Activated T-cell treated with anti-CD3 and anti-CD28 coated beads for 24 hours (primary cell): ENCODE results near the gene STOML3.

Experiments used
- DNase-seq: peaks from one replicate; pipeline ENCODE4 v3.0.0-alpha.2; 2020; ENCODE audit warnings: low read depth

Gene STOML3

DNA sequence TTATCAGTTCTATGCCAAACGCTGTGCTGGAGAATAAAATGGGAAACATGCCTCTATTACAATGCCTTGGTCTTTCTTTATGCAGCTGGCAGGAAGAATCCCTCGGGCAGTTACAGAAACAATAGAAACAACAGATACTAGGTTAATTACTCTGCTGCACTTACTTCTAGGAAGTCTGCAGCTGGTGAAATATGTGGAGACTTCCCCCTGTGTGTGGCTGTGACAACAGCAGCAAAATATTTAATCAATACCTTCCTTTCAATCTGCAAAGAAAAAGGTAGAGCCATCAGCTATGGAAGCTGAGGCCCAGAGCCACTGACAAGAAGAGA, 9.9 kb downstream of the STOML3 start:
- DNase-seq = no peak

DNA sequence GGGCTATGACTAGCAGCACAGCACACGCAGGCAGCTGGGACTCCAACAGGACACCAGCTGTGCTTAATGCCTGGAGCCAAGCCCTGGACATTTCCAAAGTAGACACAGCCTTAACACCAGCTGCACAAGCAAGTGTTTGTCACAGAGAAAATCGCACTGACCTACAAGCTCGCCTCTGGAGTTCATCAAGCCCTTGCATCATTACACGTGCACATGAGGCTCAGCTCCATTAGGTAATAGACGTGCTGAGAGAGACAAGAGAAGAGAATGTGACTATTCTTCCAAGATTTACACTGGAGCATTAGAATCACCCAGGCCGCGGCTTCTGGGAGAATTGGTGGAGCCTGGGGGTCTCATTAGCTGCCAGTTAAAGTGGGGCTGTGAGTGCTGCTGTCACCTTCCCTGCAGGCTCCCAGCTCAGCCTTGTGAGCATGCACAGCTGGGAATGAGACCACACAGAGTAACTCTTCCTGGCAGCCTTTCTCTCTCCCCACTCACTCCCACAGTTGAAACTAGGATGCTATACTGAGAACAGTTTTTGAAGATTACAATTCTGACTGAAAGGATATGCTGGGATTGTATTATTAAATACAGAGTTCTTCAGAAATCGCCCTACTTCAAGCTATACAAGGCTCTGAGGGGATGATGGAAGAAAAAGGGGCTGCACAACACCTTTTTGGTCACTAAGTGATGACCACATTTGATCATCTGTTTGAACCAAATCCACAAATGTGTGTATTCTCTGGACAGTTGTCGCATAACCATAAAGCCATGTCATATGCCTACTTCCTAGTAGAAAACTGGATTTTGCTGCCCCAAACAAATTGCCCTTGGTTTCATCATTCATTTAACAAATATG, 10.5 kb downstream of the STOML3 start:
- DNase-seq = no peak

DNA sequence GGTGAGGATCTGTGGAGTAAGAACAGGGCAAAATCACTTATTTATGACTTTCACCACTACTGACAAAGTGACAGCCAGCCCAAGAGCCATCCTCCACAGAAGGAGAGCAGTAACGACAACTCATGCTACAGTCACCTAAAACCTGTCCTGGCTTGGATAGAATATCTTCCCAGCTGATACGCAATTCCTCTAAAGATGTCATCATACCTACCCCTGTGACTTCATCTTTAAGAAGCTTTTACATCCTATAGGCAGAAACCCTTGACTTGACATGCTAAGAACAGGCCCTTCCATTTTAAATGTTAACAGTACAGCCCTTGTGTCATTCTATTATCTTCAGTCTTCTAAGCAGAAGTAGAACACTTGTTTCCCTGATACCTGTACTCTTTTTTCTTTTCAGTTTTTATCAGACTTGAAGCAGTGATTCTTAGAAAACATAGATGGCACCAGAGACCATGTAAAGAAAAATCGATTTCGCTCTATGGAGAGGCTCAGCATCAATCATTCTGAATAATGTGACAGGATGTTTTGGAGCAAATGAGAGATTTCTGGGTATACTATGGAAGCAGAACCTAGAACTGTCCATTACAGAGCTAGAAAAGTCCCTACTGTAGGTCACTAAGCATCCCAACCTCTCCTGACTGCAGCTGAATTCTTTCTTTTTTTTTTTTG, 20.1 kb downstream of the STOML3 start:
- DNase-seq = no peak

DNA sequence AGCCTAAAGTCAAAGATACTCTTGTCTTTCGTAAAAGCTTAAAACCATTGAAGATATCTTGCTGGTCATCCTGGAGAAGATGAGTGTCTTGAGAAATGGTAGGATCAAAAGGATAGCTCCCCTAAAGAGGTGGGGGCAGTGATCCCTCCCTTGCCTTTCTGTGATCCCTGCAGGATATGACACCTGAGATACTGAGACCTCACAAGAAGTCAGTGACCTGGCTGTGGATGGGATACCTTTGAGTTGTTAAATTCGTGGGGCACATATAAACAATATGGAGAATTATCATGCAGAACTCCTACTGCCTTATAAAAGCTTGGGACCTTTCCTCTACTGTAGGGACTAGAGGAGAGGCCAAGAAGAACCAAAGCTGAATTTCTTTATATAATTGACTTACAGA, 21.4 kb downstream of the STOML3 start:
- no peak for DNase-seq

DNA sequence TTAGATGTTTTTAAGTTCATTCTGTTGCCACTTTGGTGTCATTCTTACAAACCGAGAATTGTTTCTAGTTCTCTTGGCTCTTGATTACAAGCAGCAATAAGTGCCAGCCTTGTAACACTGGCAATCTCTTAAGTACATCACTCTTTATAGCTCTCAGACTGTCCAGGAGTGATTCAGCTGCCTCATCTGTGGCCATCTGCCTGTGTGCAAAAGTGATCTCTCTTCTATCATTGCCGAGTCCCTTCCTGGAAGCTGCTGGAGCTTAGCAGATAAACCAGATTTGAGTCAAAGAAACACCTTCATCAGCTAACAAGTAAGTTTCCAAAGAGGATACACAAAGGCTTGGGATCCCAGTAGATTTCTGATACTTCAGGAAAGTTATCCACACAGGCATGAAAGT, 23.2 kb downstream of the STOML3 start:
- DNase-seq = no peak

DNA sequence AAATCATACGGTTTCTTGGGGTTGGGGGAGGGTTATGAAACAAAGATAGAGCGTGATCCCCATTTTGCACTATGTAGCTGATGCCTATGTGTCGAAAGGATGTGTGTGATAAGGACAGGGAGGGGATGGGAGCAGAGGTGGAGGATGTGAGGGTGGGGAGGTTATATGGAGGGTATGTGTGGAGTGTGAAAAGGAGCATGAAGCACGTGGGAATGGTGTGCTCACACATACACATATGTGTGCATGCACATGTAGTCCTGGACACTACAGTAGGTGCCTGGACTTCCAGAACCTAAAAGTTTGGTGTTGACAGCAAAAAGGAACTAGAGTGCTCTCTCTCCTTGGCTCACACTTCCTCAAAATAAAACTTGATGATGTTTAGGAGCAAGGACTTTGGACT, 25.4 kb downstream of the STOML3 start:
- no peak for DNase-seq

DNA sequence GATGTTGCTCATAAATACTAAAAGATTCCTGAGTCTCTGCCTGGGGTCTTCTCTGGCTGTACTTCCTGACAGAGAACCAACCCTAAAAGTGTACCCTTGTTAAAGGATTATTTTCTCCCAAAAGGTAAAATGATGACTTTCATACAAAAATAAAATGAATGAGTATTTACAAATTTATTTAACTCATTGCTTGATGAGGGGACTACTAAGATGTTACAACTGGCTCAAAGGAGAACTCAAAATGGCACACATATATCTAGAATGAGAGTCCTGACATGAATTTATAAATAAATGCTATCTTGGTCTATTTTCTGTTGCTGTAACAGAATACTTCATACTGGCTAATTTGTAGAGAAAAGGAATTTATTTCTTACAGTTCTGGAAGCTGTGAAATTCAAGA, 30.5 kb downstream of the STOML3 start:
- DNase-seq = no peak

DNA sequence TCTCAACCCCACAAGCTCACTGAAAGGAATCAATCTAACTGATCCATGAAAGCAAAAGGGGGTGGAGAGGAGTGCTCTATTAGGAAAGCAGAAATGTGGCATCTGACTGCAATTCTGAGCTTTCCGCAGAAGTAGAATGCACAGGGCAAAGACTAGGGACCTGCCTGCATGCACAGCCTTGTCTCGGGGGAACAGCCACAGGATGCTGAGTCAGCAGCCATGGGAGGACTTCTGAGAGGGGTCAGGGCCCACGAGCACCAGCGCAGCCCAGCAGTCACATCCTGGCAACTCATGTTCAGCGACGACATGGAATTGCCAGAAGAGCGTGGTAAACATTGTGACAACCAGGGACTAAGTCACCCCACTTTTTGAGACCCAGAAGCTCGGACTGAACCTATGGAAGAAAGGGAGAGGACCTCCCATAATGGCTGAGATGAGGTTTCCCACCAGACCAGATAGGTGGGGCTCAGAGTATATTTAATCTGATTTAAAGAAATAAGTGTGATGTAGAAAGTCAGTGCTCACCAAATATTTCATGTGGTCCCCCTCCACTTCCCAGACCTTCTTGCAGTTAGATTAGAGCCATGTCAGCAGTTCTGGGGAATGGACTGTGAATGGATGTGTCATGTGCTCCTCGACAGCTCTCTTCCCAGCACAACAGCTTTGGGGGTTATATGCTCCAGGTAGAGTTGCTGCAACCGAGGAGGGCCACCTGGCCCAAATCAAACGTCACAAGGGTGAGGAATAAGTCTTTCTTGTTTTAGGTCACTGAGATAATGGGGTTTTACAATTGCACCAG, 32.6 kb downstream of the STOML3 start:
- DNase-seq = no peak

DNA sequence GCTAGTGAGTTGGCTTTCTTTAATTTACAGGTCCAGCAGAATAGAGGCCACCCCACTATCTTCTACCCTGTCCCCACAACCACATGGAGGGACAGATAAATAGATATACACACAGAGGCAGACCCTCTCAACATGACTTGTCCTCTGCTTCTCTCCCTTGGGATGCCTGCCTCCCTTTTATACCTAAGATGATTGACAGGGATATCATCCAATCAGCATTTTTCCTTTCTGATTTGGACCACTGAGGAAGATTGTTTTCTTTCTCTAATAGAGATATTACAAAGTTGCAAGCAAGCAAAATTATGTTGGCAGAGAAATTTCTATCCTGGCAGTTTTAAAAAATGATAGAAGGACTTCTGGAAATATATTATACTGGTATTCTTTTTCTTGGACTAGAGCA, 35.8 kb downstream of the STOML3 start:
- no peak for DNase-seq

DNA sequence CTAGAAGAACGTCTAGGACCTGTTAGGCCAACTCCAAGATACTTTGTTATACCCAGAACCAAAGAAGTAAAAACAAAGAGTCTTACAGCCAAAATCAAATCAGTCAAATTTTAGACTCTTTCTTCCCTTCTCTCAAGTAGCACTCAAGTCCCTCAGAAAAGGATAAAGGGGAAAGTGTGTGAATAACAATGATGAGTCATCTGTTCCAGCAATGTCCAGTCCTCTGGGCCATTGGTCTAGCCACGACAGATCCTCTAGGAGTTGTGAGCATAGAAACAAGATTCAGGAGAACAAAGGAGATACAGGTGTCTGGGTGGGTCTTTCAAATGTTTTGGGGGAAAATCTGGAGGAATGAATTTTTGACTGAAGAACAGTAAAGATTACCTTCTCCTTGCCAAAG, 36.3 kb downstream of the STOML3 start:
- no peak for DNase-seq

DNA sequence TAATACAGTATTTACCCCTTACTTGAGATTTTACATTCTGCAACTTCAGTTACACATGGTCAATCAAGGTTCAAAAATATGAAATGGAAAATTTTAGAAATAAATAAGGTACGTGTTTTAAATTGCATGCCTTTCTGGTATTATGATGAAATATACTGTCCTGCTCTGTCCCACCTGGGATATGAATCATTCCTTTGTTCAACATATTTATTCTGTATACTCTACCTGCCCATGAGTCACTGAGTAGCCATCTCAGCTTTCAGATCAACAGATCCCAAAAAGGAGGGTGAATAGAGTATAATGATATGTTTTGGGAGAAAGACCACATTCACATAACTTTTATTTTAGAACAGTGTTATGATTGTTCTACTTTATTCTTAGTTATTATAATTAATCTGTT, 37.8 kb downstream of the STOML3 start:
- no peak for DNase-seq

DNA sequence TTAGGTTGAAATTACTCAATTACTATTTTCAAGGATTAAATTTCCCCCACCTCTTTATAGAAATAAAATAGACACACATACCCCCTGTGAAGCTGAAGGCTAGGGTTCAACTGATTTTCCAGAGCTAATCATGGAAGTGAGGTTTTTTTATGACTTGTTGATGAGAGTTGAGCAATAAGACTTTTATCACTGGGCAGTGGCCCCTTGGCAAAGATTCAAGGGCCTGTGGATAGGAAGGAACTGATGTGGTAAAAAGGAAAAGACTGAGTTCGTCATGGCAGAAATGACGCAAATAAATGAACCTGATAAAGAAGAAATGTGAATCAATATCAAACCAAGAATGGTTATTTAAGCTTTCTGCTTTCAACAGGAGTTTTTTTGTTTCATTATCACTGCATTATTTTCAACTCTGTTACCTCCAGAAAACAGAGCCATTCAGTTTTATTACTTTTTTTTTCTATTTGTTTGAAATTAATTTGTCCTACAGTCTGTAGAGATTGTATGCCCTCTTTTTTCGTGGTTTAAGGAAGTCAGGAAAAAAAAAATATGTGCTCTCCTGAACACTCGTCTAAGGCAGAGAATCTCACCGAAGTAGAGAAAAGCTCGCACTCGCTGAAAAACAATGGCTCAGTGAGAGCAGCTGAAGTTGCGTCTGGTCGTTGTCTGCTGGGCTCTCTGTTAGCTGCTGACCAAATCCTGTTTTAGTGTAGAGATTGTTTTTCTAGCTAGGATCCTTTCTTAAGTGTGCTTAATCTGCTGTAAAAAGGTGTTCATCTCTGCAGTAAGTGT, 38.9 kb downstream of the STOML3 start:
- no peak for DNase-seq

DNA sequence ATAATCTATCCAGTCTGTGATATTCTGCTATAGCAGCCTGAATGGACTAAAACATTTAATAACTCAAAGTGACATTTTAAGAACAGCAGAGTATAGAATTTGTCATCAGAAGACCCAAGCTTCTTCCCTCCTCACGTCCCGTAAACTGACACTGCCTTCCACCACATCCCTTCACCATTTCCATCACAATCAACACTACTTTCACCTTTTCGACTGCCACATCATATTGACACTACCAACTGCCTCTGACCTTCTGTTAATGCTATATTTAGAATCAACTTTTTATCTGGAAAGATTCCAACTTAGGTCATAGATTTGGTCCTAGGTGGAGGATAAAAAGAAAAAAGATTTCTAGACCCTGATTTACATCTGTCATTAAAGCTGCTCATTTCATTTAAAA, 39.6 kb downstream of the STOML3 start:
- DNase-seq = no peak

DNA sequence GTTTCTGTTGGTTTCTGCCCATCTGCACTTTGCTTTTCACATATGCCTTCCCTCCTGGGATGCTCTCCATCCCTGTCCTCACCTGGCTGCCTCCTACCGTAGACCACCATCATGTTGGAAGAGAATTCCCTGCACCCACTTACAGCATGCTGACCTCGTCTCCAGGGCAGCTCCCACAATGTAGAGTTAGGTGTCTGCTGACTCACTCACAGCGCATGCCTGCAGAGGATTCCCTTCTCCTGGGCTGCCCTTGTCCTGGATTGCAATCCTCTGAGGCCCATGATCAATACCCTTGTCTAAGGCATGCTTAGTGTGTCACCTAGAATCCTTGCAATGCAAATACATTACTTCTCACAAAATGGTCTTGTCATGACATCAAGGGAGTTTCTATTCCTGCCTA, 43.6 kb downstream of the STOML3 start:
- no peak for DNase-seq

DNA sequence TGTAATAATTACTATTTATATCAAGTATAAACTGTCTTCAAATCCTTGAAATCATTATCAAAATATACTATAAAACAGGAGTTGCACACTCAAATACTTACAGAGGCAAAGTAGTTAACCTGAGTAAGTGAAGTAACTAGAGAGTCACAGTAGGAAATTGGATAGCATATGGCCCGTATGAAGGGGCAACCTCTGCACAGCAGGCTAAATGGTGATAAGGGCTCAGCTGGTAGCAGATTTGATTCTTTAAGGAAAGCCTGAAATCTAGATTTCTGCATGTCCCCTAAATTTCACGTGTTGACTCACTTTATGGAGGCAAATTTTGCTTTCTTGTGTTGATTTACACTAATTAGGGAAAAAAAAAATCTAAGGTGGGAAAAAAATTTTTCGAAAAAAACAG, 46.4 kb downstream of the STOML3 start:
- no peak for DNase-seq

DNA sequence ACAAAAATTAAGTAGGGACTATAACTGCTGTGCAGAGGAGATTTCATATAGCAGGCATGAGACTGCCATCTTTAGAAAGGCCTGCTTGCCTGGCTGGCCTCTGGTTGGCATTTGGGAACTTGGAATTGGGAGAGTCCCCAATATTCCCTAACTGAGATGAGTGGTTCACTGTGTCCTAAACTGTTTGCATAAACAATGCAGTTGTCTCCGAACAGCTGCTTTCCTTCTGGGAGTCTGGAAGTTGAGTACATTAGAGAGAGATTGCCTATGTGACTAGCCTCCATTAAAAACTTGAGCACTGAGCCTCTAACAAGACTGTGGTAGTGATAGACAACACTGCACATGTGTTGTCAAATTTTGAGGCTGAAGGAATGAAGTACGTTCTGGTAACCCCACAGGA, 47.4 kb downstream of the STOML3 start:
- no peak for DNase-seq

DNA sequence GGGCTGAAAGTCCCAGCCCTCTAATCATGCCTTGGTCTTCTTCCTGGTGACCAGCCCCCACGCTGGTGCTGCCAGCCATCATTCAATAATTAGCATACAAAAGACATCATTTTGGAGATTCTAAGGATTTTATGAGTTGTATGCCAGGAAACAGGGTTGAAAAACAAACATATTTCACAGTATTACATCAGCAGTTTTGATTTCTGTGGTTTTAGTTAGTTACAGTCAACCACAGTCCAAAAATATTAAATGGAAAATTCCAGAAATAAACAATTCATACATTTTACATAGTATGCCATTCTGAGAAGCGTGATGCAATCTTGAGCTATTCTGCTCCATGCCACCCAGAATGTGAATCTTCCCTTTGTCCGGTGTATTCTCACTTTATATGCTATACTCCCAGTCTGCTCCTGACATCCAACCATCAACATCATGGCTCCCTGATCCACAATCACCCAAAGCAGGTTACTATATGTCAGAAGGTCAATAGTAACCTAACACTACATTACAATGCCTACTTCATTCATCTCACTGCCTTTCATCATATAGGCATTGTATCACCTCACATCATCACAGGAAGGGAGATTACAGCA, 49.2 kb downstream of the STOML3 start:
- DNase-seq = no peak

DNA sequence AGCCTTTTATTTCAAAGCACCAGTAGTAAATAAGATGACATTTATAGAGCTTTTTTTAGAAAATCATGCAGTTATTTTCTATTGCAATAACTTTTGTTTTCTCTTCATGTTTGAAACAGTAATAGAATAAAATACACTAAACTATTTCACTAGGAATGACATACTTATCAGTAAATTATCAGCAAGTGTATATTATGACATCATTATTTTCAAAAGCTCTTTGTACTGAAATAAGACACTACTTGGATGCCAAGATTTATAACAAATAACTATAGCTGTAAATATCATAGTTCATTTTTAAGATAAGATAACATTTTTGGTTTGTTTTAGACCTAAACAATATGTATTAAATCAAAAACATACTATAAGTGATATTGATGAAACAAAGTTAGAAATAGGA, 56.8 kb downstream of the STOML3 start:
- DNase-seq = no peak

DNA sequence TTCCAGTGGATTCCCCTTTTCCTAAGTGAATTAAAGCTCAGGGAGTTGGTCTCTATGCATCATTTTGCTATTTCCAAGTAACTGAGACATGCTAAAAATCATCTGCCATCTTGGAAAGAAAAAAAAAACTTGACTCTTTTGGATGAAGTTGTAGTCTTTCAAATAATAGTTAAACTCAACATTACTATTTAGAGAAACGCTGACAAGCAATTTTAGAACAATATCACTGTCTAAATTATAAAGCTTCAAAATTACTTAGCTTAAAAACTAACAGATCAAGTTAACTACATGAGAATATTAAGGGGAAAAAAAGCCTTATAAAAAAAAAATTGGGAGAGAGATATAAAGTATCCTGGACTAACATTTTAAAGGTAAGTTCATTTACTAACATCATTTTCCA, 68.5 kb downstream of the STOML3 start:
- no peak for DNase-seq

DNA sequence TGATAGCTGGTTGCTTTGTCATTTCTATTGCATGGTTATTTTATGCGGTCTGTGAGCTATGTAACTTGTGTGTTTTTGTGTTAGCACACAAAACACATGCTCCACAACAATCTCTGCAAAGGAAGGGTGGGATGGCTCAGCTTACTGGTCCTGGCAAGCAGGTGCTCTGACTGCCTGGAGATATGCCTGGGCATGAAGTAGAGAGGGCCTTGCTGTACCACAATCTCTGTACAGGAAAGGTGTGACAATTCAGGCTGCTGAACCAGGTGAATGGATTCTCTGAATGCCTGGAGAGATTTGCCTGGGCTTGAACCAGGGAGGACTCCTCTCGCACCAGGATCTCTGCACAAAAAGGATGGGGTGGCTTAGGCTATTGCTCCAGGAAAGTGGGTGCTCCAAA, 69.5 kb downstream of the STOML3 start:
- DNase-seq = no peak
